22Rv1 (cell line): ENCODE data around the gene KAZN.

Experiments
- ZFX ChIP-seq: fragments of 450-650 bp; IDR thresholded peaks from 2 replicates; pipeline ENCODE4 v1.6.1; 2017; ENCODE audit warnings: antibody characterized with exemption, borderline replicate concordance
- TF ChIP-seq, protein P1 (sequence below): fragments of 450-650 bp; IDR thresholded peaks from 2 replicates; pipeline ENCODE4 v1.5.1; 2017; ENCODE audit warnings: mild to moderate bottlenecking

DNA sequence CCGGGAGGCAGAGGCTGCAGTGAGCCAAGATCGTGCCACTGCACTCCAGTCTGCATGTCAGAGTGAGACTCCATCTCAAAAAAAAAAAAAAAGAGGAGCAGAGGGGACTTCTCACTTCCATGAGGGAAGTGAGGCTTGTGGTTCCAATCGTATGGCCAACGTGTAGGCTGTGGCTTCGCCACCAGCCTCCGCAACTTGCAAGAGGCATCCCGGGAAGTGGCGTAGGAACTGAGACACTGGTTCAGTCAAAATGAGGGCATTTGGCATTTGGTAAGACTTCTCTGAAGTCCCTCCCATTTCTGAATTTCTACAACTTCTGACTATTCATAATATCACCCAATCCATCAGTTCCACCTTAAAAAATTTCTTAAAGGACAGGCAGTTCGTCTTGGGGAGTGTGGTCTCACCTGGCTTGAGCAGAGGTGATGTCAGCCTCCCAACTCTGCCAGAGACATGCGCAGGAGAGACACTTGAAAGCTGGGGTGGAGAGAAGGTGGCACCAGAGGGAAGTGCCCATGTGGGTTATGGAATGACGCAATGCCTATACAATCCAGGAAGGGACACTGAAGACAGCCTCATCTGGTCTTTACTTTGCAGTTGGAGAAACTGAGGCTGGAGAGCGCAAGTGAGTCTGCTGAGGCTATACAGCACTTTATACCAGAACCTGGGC lies 17.2 kb downstream of the KAZN start:
- TF ChIP-seq, protein P1, sequence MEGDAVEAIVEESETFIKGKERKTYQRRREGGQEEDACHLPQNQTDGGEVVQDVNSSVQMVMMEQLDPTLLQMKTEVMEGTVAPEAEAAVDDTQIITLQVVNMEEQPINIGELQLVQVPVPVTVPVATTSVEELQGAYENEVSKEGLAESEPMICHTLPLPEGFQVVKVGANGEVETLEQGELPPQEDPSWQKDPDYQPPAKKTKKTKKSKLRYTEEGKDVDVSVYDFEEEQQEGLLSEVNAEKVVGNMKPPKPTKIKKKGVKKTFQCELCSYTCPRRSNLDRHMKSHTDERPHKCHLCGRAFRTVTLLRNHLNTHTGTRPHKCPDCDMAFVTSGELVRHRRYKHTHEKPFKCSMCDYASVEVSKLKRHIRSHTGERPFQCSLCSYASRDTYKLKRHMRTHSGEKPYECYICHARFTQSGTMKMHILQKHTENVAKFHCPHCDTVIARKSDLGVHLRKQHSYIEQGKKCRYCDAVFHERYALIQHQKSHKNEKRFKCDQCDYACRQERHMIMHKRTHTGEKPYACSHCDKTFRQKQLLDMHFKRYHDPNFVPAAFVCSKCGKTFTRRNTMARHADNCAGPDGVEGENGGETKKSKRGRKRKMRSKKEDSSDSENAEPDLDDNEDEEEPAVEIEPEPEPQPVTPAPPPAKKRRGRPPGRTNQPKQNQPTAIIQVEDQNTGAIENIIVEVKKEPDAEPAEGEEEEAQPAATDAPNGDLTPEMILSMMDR = no peak
- no peak for TF ChIP-seq ZFX
